ENCODE measurements around the gene PHC2.

Gene PHC2

DNA sequence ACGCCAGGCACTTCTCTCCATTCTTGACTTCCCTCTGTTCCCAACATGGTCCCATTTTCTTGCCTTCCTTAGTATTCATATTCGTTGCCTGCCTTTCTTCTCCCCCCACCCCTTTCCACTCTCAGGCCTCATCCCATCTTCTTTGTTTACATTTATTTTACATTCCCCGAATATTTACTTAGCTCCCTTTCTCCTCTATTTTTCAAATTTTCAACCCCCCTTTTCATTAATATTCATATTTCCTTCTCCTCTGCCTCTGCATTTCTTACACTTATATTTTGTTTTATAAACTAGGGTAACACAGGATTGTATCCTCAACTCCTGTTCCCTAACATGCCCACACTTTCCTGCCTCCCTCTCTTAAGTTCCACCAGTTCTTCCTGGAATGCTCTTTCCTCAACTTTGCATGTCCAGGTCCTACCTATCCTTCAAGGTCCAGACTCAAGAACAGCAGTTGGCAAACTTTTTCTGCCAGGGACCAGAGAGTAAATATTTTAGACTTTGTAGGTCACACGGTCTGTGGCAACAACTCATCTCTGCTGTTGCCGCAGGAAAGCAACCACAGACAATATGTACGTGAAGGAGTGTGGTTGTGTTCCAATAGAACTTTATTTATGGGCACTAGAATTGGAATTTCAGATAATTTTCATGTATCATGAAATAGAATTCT is 80.1 kb downstream of the PHC2 start:
- no peak for DNase-seq (ENCODE audit: low read depth in 2 of 2)

DNA sequence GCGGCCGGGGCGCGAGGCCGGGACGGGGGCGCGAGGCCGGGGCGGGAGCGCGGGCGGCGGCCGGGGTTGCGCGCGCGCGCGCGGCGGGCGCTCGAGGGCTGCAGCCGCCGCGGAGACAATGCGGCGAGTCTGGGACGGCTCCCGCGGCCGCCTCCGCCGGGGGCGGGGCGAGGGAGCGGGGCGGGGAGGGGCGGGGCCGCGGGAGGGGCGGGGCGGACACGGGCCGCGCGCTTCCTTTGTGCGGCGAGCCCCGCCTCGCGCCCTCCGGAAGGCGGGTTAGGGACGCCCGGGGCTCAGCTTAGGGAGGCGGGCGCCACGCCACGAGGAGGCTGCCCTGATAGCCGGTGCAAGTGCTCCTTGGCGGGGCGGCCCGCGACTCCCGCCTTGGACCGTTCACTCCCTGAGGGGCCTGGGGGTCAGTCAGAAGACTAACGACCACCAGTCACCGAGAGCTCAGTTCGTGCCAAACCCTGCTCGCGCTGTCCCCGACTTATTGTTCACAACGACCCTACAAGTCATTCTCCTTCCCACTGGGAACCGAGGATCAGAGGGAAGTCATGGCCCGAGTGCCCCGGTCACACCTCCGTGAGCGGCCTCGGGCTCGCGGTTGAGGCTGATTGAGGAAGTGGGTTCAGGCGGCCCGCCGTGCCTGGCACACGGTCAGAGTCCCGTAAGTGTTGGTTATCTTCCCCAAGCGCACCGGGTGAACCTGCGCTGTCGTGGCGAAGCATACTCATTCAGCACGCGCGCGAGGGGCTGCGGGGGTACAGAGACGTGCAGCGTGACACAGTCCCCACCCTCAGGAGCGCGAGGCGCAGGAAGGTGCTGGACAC is 80.9 kb downstream of the PHC2 start:
- peak; percentile 62 to 74 for DNase-seq (ENCODE audit: low read depth in 2 of 2)

DNA sequence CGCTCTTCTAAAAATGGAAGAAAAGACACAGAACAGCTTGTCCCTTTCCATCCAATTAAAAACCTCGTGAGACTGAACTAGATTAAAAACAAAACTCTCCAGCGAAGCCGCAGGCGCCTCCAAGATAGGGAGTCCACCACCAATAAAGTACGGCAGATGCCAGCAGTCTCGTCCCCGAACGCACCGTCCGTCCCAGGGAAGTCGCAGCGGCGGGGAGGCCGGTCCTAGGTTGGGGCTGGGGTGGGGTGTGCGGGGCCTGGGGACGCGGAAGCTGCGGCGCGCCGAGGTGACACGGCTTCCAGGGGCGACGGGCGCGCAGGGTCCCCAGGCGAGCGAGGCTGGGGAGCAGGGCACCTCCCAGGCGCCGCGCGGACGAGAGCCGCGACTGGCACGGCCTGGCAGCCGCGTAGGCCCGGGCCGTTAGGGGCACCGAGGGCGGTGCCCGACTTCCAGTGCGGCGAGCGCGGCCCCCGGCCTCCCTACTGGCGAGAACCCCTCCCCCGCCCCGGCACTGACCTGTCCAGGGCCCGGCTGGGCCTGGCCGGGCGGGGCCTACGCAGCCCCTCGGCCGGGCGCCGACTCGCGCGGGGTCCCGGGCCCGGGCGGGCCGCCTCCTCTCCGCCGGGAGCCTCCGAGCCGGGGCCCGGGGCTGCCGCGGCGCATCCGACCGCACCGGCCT is 81.7 kb downstream of the PHC2 start:
- DNase-seq (ENCODE audit: low read depth in 2 of 2), result peak; percentile 34 to 36

DNA sequence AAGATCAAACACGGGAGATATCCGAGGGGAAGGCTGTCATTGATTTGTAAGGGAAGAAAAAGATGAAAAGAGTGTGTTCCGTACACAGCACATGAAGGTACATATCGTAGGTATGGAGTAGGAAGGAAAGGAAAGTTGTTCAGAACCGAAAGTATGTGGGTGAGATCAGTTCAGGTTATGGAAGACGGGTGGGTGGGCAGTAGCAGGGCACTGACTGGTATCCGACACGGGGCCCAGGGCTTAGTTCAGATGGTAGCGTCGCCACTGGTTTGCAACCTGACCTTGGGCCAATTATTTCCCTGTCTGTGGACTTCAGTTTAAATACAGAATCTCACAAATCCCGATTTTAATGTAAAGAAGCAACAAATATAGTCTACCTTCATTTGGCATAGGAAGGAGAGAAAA is 82.2 kb downstream of the PHC2 start:
- peak; percentile 6 to 15 for DNase-seq (ENCODE audit: low read depth in 2 of 2)

DNA sequence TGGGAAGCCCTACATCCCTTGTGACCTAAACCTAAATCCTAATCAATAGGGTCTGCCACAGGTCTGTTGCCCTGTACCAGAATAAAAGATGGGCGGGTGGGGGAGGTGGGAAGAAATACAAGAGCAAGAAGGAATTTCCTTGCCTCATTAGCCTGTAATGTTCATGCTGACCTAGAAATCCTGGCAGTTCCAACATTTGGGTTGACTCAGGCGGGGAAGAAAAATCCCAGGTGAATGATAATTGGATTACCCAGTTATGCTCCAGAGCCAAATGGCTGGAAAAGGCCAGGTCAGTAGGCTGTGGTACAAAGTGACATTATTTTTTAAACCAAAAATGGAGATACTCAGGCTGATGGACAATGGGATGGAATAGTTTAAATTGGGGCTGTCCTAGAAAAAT is 82.7 kb downstream of the PHC2 start:
- no peak for DNase-seq (ENCODE audit: low read depth in 2 of 2)

DNA sequence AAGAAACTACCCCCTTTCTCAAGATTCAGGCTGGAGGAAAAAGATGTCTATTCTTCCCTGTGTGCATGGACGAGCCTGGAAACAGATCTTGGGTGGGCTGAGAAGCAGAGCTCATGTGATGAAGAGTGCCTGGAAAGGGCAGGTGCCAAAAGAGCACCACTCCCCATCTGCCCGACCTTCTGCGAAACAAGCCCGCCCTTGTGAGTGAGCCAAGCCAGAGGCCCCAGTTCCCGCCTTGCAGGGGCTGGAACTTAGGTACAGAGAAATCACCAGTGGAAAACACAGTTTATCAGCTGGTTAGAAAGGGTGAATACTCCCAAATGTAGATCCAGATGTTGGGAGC is 83.3 kb downstream of the PHC2 start:
- no peak for DNase-seq (ENCODE audit: low read depth in 2 of 2)

DNA sequence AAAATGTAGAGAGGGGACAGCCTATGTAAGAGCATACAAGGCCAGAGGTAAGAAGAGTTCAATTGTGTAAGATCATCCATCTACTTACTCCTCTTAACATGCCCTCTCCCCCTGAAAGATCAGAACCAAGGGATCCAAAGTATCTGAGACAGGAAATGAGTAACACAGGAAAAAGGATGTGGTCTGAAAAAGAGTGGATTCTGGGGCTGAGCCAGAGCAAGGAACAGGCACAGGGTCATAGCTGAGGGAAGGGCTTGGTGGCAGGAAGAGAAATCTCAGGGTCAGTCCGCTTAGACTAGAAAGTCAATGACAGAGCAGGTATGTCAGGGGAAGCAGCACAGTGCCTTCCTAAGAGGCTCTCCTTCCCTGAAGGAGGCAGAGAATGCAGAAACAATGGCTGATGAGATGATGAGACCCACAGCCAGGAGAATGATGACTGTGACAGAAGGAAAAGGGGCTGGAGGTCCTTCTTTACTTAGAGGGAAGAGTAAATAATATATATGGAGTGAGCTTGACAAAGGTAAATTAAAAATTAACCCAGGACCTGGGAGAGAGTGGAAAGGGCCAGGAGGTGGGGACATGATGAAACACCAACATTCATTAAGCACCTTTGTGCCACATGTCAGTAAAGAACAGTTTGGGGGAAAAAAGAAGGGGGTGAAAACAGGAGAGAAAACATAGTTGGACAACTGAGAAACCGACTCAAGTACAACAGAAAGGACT is 83.8 kb downstream of the PHC2 start:
- no peak for DNase-seq (ENCODE audit: low read depth in 2 of 2)

DNA sequence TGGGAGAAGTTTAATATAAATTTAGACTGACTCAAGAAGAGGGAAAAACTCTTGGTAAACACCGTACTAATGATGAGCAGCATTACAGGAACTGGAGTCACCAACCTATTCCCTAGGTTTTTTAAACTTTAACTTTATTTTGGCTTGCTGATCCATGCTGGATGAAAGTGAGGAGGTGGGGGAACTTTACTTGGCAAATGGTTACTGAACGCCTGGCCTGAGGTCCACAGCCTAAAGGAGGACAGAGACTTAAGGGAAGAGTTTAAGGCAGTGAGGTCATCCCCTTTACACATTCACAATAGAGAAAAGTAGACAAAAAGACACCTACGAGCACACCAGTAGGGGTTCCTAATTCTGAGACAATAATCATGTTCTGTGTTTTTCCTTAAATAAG is 84.4 kb downstream of the PHC2 start:
- DNase-seq (ENCODE audit: low read depth in 2 of 2), result no peak

DNA sequence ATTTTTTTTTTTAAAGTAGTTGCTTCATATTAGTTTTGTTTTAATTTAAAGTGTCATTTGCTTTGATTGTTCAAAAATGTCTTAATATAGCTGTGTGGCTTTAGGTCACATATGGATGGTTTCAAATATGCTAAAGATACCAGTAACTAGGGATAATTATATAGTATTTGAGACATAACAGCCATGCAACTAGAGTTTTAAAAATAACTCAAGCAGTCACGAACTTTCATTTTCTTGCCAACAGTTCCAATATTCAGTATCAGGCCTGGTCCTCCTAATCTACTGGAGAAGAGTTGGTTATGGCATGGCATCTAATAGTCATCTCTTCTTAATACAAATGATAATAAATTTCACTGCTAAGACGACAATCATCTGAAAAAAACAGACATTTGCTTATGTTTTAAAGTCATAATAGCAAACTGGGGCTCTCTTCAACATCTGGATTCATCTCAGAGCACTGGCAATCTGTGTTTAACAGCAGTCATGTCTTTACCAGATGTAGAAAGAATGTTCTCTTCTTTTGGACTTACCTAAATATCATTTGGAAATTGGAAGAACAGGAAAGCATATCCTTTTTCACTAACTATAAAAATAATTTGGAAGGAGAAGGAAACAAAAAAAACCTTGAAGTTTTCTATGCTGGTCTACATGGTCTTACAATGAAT is 85.9 kb downstream of the PHC2 start:
- no peak for DNase-seq (ENCODE audit: low read depth in 2 of 2)

DNA sequence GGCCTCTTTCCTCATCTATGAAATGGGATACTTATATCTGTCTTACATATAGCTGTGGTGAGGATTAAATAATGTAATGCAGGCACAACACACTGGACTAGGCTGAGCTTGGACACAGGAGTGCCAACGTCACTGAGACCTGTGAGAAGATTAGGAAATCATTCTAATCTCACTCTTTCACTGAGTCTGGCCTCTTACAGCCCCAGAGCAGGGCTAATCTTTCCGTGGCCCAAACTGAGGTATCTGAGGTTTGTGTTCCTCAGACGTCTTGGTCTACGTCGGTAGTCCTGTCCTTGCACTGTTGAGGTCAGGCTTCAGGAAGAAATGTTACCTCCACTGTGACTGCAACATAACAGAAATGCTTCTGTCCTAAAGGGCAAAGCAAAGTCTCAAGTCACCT is 87.4 kb downstream of the PHC2 start:
- DNase-seq (ENCODE audit: low read depth in 2 of 2), result no peak

DNA sequence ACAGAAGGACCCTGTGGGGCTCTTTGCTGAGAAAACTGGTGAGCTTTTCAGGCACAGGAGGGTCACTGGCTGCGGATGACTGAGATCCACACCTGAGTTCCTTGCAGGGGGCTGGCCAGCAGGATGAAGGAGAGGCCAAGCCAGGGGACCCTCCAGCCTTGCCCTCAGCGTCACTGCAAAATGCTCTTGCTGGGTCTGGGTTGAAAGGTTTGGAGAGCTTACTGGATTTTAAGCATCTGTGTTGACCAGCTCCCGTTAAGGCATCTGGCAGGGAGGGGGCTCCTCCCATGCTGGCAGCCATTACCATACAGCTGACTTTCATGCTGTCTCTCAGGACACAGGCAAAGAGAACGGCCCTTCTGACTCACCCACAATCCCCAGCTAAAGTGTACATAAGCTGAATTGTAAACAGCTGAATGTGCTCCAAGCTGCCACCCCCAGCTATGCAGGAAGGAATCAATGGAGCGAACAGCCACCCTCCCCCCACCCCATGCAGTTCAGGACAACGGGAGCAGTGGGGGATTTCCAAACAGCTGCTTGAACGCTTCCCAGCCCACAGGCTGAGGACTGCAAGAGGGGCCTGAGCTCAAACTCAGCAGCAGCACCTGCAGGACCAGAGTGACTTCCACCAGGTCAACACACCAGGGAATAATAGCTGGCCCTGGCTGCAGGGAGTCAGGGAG is 88.7 kb downstream of the PHC2 start:
- no peak for DNase-seq (ENCODE audit: low read depth in 2 of 2)

DNA sequence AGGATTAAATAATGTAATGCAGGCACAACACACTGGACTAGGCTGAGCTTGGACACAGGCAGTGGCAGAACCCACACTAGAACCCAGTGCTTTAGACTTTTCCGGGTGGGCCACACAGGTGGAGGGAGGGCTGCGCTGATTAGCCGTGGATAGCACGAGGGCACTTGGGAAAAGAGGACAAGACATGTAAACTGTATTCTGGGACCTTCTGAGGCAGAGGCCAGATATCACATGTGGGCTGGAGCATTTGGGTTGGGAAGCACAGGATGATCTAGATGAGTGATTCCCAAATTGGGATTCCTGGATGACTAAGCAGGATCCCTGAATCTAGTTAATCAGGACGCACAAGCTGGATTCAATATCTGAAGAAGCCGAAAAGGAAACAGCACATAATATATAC is 89.7 kb downstream of the PHC2 start:
- no peak for DNase-seq (ENCODE audit: low read depth in 2 of 2)

DNA sequence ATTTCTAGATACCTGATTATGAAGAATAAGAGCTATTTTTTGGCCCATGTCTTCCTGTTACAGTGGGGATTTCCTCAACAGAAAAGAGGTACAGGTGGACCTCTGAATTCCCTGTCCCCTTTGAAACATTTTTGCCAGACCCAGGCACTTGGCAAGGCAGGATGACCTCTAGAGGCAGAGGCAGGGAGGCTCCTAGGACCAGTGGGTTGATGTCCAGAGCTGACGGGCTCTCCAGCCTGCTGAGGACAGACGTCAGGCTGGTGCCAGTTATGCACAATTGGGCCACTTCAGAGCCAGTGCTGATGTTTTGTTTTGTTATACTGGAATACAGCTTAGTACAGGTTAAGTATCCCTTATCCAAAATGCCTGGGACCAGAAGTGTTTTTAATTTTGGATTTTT is 91.5 kb downstream of the PHC2 start:
- no peak for DNase-seq (ENCODE audit: low read depth in 2 of 2)

DNA sequence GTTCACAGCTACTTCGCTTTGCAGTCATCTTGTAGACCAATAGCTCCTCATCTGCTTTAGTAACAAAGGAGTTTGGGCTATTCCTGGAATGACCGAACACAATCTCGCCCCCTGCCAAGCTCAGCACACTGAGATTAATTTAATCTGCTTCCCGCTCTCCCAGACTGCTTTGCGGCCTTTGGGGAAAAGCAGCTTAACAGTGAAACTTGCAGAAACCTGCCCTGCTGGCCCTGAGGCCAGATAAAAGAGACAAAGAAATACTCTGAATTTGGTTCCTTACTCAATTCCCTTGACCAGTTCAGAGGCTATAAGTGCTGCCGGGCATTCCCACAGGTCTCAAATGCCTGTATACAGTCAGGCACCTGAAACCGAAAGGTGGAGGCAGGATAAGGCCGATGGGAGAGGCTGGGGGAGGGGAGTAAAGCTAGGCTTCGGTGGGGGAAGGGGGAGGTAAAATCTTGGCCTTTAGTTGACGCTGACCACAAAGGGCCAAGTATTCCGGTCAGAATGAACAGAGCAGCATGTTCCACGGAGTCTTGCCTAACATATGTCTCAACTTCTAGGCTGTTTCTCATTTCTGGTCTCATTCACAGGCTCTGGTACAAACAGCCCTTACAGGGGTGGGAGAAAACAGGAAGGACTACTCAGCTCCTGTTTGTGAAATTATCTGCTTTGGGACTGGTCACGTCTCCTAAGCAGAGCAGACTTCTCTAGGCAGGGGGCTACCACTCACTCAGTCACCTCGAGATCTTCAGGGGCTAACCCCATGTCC is 92.3 kb downstream of the PHC2 start:
- no peak for DNase-seq (ENCODE audit: low read depth in 2 of 2)

DNA sequence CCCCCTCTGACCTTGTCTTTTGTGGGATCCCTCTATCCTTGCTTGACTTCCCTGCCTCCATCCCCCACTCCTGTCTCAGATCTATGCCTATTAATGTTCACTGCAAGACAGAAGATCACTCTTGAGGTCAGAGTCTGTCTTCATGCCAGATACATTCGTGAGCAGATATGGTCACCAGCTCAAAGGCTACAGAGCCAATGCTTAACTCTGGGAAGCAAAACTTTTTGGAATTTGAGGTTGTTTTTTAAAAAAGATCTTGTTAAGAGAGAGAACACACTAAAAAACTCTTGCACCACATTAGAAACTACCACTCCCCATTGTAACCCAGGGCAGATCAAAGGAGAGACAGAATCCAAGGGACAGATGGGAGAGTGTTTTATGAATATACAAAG is 92.9 kb downstream of the PHC2 start:
- no peak for DNase-seq (ENCODE audit: low read depth in 2 of 2)

DNA sequence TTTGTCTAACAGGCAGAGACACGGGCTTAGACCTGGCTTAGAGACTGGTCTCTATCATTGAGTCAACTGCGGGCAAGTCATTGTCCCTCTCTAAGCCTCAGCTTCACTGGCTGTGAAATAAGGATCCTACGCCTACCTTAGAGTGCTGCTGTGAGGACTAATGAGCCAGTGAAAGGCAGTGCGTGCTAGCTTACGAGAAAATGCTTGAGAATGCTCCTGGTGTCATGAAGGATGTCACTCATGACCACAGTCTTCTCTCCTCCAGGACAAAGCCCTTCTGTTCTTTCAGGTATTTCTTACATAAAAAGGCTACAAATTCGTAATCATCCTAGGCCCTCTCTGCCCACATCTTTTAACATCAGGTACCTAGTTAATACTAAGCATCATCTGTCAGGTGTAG is 93.5 kb downstream of the PHC2 start:
- no peak for DNase-seq (ENCODE audit: low read depth in 2 of 2)

DNA sequence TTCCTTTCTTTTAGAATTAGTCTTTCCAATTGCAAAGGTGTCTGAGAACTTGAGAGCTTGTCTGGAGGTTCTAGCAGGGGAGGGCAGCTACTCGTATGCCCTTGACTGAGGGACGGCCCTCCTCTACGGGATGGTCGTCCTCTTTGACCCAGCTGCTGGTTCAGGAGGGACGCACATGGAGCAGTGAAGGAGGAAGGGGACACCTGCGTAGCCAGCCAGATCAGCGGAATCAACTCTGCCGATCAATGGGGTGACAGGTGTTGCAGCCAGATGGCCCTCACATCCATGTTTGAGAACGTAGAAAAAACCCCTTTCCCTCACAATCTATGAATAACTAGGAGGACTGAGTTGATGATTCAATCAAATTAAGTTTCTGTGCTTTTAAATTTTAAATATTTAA is 94.3 kb downstream of the PHC2 start:
- DNase-seq (ENCODE audit: low read depth in 2 of 2), result no peak

DNA sequence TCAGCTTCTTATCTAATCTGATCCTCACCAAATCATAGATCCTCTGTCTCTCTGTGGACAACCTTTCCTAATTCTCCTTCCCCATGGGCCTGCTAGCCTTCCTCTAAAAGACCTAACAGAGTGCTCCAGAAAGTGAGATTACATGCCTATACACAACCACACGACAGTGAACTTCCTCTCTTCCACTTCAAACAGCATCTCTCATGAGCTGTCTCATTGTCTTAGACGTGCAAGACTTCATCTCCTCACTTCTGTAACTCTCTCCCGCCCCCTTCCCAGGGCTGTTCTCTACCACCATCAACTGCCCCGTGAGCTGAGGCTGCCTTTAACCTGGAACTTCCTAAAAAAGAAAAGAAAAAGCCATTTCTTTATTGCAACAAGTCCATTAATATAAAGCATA is 95.9 kb downstream of the PHC2 start:
- DNase-seq (ENCODE audit: low read depth in 2 of 2), result no peak

DNA sequence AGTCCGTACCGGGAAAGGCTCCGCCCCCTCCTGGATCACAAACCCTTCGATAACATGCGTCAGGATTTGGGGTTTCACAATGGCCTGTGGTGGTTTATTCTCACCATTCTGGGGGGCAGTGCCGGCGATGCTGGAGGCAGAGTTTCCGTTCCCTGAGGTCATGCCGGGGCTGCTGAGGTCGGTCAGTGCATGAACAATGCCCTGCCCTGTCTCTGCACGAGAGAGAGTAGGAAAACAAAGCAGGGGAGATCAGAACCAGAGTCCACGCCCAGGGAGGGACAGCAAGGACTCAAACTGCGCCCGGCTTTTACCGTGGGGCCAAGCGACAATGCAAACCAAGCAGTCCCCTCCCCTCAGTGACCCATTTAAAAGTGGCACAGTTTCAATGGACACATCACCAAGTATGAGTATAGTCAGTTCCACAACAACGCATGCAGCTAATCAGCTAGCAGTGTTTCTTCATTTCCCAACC is 96.8 kb downstream of the PHC2 start:
- no peak for DNase-seq (ENCODE audit: low read depth in 2 of 2)

DNA sequence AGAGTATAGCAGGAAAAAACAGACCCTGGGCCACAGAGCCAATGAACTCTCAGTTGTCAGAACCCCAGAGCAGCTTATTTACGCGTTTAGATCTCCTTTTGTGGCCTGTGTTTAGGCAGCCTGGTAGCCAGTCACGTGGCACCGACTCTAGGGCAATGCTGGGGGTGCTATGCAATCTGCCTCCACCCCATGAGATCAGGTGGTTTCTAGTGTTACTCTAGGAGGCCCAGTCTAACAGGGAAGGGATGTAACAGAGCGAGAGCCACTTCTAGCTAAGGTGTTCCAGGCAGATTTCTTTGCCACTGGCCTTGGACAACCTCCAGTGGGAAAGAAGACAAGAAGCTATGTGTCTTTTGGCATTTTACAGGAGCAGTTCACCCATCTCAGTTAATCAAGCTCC is 98.0 kb downstream of the PHC2 start:
- no peak for DNase-seq (ENCODE audit: low read depth in 2 of 2)
